GM23338 (cell line): Measurements from ENCODE around the gene RAB44.

Experiments
- EZH2 ChIP-seq: fragments of 200-600 bp; sonication (generic); IDR thresholded peaks from one replicate; pipeline ENCODE4 v1.8.0; 2017; ENCODE audit warnings: antibody characterized with exemption, mild to moderate bottlenecking, low read depth; ENCODE audit not compliant: unreplicated experiment
- EZH2phosphoT487 ChIP-seq: fragments of 200-600 bp; sonication (generic); IDR thresholded peaks from one replicate; pipeline ENCODE4 v1.8.1; 2018; ENCODE audit warnings: antibody characterized with exemption; ENCODE audit not compliant: unreplicated experiment
- JUNB ChIP-seq: IDR thresholded peaks from one replicate; pipeline ENCODE4 v1.6.1; 2016; ENCODE audit warnings: antibody characterized with exemption; ENCODE audit not compliant: unreplicated experiment
- POLR2AphosphoS5 ChIP-seq: IDR thresholded peaks from 2 replicates; pipeline ENCODE4 v1.6.1; 2016; ENCODE audit warnings: antibody characterized with exemption, low read depth
- TF ChIP-seq, protein P1 (sequence below), 2 experiments: fragments of 200-600 bp in 1 of 2; sonication (generic) in 1 of 2; conservative IDR thresholded peaks; 2 replicates each; pipeline versions ENCODE4 v1.5.1 to v1.6.1; 2016 to 2017; ENCODE audit warnings: antibody characterized with exemption in 2 of 2, low read depth in 2 of 2, mild to moderate bottlenecking in 2 of 2, moderate library complexity in 1 of 2
- TF ChIP-seq, protein P2 (sequence below): IDR thresholded peaks from one replicate; pipeline ENCODE4 v1.6.1; 2018; ENCODE audit warnings: antibody characterized with exemption; ENCODE audit not compliant: unreplicated experiment

DNA sequence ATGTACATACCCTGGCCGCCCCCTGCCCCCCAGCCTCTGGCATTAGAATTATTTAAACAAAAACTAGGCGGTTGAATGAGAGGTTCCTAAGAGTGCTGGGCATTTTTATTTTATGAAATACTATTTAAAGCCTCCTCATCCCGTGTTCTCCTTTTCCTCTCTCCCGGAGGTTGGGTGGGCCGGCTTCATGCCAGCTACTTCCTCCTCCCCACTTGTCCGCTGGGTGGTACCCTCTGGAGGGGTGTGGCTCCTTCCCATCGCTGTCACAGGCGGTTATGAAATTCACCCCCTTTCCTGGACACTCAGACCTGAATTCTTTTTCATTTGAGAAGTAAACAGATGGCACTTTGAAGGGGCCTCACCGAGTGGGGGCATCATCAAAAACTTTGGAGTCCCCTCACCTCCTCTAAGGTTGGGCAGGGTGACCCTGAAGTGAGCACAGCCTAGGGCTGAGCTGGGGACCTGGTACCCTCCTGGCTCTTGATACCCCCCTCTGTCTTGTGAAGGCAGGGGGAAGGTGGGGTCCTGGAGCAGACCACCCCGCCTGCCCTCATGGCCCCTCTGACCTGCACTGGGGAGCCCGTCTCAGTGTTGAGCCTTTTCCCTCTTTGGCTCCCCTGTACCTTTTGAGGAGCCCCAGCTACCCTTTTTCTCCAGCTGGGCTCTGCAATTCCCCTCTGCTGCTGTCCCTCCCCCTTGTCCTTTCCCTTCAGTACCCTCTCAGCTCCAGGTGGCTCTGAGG, 11.5 kb upstream of the RAB44 start:
- TF ChIP-seq, protein P1, sequence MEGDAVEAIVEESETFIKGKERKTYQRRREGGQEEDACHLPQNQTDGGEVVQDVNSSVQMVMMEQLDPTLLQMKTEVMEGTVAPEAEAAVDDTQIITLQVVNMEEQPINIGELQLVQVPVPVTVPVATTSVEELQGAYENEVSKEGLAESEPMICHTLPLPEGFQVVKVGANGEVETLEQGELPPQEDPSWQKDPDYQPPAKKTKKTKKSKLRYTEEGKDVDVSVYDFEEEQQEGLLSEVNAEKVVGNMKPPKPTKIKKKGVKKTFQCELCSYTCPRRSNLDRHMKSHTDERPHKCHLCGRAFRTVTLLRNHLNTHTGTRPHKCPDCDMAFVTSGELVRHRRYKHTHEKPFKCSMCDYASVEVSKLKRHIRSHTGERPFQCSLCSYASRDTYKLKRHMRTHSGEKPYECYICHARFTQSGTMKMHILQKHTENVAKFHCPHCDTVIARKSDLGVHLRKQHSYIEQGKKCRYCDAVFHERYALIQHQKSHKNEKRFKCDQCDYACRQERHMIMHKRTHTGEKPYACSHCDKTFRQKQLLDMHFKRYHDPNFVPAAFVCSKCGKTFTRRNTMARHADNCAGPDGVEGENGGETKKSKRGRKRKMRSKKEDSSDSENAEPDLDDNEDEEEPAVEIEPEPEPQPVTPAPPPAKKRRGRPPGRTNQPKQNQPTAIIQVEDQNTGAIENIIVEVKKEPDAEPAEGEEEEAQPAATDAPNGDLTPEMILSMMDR (conservative IDR thresholded peaks at IDR 0.05; ENCODE audit: low read depth in 2 of 2) = no peak
- TF ChIP-seq EZH2 = no peak
- TF ChIP-seq EZH2phosphoT487 = no peak
- no peak for TF ChIP-seq POLR2AphosphoS5
- TF ChIP-seq, protein P2, sequence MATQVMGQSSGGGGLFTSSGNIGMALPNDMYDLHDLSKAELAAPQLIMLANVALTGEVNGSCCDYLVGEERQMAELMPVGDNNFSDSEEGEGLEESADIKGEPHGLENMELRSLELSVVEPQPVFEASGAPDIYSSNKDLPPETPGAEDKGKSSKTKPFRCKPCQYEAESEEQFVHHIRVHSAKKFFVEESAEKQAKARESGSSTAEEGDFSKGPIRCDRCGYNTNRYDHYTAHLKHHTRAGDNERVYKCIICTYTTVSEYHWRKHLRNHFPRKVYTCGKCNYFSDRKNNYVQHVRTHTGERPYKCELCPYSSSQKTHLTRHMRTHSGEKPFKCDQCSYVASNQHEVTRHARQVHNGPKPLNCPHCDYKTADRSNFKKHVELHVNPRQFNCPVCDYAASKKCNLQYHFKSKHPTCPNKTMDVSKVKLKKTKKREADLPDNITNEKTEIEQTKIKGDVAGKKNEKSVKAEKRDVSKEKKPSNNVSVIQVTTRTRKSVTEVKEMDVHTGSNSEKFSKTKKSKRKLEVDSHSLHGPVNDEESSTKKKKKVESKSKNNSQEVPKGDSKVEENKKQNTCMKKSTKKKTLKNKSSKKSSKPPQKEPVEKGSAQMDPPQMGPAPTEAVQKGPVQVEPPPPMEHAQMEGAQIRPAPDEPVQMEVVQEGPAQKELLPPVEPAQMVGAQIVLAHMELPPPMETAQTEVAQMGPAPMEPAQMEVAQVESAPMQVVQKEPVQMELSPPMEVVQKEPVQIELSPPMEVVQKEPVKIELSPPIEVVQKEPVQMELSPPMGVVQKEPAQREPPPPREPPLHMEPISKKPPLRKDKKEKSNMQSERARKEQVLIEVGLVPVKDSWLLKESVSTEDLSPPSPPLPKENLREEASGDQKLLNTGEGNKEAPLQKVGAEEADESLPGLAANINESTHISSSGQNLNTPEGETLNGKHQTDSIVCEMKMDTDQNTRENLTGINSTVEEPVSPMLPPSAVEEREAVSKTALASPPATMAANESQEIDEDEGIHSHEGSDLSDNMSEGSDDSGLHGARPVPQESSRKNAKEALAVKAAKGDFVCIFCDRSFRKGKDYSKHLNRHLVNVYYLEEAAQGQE = no peak
- no peak for TF ChIP-seq JUNB
